ENCODE data around the gene MECR.
A peak's percentile ranks its signal among the peaks of the same experiment; 100 is the strongest.

Gene MECR, protein sequence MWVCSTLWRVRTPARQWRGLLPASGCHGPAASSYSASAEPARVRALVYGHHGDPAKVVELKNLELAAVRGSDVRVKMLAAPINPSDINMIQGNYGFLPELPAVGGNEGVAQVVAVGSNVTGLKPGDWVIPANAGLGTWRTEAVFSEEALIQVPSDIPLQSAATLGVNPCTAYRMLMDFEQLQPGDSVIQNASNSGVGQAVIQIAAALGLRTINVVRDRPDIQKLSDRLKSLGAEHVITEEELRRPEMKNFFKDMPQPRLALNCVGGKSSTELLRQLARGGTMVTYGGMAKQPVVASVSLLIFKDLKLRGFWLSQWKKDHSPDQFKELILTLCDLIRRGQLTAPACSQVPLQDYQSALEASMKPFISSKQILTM

DNA sequence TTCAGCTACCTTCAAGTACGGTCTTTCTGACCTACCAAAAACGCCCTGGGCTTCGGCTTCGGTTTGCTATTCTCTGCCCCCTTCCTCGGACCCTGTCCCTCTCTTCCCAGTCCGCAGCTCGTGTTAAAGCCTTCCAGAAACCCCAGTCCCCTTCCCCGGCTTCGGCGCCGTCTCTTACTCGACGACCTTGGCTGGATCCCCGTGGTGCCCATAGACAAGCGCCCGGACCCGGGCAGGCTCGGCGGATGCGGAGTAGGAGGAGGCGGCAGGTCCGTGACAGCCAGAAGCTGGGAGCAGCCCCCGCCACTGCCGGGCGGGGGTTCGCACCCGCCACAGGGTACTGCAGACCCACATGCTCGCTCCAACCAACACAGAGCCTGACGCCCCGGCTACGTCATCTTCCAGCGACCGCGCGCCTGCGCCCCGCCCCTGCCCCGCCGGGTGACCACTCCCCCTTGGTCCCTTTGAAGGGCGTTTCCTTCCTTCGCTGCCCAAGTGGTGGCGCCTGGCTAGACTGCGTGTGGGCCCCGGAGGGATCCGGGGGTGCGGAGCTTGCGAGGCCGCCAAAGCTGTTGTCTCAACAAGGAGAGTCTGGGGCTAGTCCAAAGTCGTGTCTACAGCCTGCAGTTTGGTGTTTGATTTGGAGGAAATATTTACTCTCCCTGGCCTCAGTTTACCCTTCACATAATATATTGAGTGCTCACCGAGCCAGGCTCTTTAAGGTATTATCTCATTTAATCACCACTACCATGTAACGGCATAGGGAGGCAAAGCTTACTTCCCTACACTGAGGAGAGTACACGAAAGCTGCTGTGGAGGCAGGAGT, at the start of gene MECR:
MECR (minus strand) TSS at position 382 of the 826 bp plus-strand sequence; CDS start at position 354, 28 bp downstream.
- DNase-seq: peak; percentile 87 to 90

DNA sequence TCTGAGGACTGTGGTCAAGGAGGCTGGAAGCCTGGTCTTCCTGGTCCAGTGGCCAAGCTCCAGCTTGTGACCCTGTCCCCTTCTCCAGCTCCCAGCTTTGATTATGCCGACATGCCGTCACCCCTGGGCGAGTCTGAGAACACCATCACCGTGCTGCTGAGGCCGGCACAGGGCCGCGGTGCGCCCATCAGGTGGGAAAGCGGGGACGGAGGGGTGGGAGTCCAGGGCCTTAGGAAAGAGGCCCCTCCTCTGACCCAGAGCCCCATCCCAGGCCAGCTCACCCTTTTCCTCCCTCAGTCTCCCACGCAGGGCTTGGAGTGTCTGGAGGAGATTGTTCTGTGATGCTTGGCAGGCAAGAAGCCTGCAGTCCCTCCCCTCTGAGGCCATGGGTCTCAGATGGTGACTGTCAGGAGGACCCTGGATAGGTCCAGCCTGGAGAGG, 49.2 kb upstream of the MECR start:
- no peak for DNase-seq

DNA sequence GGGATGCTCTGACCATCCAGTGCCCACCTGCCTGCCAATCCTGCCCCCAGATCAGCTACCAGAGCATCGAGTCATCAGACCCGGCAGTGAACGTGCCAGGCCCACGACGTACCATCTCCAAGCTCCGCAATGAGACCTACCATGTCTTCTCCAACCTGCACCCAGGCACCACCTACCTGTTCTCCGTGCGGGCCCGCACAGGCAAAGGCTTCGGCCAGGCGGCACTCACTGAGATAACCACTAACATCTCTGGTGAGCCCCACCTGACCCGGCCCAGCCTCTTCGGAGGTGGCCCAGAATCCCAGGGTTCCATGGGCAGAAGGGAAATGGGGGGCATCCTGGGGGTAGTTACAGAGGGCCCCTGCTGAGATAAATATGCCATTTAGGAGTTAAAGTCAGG, 48.7 kb upstream of the MECR start:
- DNase-seq: no peak

DNA sequence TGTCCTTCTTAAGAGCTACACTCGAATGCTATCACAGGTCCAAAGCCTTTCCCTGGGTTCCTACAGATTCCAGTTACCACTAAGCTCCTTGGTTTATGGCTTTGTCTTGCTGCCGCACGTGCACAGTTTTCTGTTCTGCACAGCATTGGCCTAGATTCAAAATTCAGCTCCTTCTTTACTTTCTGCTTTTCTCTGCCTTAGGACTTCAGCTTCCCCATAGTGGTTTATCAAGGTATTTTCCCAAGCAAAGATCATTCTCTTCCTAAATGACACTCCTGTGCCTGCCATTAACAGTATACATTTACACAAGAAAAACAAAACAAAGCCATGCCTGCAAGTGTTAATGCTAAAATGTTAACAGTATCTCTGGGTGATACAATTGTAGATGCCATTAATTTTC, 47.4 kb upstream of the MECR start:
- DNase-seq: no peak

DNA sequence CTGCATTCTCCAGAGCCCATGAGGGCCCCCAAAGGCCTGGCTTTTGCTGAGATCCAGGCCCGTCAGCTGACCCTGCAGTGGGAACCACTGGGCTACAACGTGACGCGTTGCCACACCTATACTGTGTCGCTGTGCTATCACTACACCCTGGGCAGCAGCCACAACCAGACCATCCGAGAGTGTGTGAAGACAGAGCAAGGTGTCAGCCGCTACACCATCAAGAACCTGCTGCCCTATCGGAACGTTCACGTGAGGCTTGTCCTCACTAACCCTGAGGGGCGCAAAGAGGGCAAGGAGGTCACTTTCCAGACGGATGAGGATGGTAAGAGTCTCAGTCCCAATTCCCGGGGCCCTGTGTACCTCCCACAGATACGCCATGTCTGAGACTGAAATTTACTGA, 44.7 kb upstream of the MECR start:
- DNase-seq: no peak

DNA sequence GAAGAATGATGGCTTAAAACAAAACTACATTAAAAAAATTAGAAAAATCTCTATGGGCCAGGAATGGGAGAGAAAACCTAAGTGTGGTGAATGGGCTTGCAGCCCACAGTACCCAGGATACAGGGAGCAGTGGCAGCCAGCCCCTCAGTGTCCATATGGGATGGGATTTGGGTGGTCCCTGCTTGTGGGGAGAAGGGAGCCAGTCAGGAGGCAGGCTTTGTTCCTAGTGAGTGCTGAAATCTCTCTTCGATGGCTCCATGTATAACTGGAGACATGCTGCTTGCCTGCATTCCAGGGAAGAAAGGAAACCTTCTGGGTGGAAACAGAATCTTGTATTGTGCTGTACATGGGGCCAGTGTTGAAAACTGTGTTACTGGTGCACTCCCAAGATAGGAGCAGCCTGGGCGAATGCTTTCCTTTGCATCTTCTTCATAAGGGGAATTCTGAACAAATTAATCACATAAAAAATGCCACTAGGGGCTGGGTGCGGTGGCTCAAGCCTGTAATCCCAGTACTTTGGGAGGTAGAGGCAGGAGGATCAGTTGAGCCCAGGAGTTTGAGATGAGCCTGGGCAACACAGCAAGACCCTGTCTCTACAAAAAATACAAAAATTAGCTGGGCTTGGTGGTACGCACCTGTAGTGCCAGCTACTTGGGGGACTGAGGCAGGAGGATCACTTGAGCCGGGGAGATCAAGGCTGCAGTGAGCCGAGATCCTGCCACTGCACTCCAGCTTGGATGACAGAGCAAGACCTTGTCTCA, 41.6 kb upstream of the MECR start:
- DNase-seq: no peak

DNA sequence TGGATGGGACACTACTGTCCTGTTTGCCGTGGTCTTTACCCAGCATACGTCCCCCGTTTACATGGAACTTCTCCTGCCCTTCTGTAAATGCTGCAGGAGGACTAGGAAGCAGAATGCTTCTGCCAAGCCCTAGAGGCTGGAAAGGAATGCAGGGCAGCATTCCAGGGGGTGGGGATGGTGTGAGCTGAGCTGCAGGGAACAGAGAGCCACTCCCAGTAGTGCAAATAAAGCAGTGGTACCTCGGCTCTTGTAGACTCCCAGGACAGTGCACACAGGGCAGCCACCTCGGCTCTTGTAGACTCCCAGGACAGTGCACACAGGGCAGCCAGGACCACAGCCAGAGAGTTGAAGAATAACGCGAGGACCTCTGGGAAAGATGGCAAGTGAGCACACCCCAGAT, 41.0 kb upstream of the MECR start:
- no peak for DNase-seq

DNA sequence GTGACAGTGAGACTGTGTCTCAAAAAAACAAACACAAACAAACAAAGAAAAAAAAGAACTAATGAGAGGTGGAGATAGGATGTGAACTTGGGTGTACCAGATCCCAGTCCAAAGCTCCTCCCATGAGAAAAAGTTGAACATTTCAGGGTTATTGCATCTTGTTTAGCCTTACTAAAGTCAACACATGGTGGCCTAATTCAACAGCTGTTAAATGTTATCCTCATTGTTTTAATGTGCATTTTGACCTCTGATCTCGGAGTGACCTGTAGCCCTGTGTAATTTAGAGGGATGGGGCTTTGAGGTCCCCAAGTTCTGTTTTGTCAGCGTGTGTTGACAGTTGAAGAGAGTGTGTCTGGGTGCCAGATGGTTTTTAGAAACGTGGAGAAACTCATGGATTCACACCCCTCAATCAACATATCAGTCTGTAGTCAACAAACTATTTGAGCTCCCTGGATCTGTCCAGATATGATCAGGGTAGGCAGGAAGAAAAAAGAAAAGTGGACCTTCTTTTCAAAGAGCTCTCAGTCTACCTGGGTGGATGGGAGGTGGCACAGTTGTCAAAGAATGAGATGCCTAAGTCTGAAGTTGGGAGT, 40.3 kb upstream of the MECR start:
- DNase-seq: no peak

DNA sequence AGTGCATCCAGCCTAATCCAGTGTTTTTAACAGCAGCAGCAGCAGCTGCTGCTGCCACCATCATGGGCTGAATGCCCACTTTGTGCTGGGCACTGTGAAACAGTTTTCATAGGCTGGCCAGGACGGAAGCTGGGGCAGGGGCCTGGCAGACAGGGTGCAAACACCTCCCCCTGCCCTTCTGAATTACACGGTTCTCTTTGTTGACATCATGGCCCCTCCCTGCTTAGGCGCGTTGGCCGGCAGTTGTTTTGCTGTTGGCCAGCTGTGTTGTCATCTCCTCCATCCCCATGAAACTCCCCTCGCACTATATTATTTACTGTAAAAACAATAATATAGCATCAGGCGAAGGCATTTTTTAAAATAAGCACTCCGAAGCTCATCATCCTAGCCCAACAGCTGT, 38.6 kb upstream of the MECR start:
- DNase-seq: no peak

DNA sequence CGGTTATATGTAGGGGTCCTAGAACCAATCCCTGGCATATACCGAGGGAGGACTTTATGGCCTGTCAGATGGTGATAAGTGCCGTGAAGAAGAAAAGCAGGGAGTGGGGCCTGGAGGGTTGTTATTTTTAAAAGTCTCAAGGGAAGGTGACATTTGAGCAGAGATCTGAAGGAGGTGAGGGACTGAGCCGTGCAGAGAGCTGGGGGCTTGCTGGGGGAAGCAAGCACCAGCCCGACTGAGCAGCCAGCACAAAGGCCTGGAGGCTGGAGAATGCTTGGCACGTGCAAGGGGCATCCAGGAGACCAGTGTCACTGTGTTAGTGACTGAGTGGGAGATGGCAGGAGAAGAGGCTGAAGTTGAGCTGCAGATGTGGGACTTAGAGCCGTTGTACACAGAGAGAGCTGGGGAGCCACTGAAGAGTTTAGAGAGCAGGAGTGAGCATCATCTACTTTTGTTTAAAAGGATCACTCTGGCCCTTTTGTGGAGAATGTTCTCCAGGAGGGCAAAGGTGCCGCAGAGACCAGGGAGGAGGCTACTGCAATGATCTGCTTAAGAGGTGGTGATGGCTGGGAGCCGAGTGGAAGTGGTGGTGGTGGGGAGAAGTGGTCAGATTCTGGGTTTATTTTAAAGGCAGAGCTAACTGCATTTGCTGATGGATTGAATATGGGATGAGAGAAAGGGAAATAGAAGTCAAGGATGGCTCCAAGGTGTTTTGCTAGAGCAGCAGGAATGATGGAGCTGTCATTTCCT, 36.8 kb upstream of the MECR start:
- no peak for DNase-seq

DNA sequence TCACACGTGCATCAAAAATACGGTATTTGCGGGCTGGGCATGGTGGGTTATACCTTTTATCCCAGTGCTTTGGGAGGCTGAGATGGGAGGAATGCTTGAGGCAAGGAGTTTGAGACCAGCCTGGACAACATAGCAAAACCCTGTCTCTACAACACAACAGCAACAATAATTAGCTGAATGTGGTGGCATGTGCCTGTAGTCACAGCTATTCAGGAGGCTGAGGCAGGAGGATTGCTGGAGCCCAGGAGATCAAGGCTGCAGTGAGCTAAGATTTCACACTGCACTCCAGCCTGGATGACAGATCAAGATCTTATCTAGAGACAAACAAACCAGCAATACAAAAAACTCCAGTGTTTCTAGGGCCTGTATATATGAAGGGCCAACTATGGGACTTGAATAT, 36.2 kb upstream of the MECR start:
- DNase-seq: no peak

DNA sequence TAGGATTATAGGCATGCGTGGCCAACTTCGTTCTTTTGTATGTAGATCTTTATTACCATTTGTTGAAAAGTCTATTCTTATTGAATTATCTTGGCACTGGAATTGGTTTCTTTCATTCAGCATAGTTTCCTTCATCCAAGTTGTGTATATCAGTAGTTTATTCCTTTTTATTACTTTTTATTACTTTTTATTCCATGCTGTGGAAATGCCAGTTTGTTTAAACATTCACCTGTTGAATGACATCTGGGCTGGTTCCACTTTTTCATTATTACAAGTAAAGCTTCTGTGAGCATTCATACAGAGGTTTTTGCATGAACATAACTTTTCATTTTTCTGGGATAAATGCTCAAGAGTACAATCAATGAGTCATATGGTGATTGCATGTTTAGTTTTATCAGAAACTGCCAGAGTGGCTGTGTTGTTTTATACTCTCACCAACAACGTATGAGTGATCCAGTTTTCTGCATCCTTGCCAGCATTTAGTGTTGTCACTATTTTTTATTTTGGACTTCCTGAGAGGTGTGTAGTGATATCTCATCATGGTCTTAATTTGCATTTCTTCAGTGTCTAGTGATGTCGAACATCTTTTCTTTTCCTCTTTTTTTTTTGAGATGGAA, 34.1 kb upstream of the MECR start:
- no peak for DNase-seq

DNA sequence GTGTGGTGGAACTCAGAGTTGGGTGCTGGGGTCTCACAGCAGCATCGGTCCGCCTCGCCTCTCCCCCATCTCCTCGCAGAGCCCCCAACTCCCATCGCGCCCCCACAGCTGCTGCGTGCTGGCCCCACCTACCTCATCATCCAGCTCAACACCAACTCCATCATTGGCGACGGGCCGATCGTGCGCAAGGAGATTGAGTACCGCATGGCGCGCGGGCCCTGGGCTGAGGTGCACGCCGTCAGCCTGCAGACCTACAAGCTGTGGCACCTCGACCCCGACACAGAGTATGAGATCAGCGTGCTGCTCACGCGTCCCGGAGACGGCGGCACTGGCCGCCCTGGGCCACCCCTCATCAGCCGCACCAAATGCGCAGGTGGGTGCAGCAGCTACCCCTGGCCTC, 29.8 kb upstream of the MECR start:
- DNase-seq: no peak

DNA sequence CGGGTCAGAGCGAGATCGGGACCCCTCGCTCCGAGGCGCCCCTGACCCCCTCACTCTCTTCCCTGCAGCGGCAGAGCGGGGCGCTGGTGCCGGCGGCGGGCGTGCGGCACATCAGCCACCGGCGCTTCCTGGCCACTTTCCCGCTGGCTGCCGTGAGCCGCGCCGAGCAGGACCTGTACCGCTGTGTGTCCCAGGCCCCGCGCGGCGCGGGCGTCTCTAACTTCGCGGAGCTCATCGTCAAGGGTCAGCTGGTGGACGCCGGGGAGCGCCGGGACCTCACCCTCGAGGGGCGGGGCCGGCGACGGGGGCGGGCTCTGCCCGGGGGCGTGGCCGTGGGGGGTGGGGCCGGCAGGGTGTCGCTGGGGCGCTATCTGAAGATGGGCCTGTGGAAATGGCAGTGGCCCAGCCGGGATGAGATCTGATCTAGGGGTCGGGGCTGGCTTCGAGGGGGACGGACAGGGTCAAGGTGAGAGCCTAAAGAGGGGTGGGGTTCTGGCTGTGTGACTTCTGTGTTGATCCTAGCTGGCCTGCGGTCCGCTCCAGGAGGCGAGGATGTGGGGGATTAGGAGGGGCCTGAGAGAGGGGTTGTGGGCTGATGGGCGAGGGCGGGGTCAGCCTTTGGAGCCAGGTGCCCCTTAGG, 29.2 kb upstream of the MECR start:
- no peak for DNase-seq

DNA sequence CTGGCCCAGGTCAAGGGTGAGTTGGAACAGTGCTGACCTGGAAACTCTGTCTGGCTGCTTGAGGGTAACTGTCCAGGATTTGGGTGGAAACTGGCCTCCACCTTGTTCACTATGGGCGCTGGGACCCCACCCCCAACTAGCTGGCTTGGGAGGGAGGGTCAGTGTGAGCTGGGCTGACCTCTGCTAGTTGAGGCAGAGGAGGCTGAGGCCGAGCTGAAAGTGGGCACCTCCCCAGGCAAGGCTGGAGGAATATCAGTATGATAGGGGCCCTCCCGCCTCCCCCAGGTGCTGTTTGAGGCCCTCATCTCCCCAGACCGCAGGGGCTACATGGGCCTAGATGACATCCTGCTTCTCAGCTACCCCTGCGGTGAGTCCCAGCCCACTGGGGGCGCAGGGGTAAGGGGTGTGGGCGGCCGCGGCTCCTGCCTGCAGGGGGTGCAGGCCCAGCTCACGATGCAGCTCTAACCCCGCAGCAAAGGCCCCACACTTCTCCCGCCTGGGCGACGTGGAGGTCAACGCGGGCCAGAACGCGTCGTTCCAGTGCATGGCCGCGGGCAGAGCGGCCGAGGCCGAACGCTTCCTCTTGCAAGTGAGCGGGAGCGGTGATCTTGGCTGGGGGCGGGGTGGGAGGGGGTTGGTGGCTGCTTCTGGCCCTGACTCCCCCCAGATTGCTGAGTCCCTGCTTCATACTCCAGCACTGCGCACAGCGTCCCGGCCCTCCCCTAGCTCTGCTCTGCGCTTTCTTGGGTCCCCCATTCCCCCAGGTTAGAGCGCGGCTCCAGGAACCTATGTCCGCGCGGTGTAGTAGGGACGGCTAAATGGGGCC, 28.5 kb upstream of the MECR start:
- no peak for DNase-seq

DNA sequence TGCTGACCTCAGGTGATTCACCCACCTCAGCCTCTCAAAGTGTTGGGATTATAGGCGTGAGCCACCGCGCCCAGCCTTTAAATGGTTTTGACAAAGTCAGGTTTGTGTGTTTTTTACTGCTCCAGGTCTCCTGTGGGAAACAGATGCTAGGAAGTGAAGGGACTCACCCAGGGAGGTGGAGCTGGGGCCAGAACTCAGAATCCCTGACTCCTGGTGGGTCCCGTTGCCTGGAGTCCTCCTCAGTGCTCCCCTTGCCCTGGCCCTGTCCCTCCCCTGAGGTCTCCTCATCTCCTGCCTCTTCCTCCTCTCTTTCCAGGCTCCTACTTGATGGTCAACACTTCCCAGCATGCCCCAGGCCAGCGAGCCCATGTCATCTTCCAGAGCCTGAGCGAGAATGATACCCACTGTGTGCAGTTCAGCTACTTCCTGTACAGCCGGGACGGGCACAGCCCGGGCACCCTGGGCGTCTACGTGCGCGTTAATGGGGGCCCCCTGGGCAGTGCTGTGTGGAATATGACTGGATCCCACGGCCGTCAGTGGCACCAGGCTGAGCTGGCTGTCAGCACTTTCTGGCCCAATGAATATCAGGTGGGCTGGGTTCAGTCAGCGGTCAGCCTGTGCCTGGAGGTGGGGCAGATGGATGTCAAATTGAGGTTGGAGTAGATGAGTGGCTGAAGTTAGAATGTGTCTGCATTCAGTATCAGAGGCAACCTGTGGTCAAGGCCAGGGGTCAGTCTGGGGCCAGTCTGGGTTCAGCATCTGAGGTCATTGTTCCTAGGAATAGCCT, 27.6 kb upstream of the MECR start:
- DNase-seq: no peak

DNA sequence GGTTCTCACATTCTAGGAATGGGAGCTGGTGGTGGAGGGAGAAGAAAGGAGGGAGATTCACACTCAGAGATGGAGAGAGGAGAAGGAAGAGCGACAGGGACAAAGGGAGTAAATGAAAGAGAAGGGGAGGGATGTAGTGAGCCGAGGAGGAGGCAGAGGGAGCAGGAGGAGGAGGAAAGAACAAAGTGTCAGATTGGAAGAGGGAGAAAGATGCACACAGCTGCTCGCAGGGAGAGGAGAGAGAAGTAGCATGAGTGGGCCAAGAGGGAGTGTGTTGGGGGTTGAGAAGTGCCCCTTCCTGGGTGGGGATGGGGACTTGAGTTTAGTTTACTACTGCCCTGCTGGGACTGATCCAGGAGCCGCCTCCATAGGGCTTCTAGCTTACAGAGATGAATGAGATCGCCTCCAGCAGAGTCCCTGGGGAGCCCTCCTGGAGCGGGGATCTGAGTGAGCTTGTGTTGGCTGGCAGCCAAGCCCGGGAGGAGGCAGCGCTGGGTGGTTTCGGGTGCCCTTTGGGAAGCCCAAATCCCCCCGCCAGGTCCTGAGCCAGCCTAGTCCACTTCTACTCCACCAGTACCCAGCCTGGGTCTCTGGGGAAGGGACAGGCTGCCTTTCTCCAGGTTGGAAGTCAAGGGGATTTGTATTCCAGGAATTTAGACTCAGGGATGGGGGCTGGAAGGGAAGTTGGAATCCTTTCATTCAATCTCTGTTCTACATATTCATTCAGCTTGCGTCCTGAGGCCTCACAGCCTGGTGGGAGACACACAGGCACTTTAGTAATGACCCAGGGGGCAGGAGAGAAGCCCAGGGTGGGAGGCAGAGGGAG, 26.5 kb upstream of the MECR start:
- DNase-seq: no peak

DNA sequence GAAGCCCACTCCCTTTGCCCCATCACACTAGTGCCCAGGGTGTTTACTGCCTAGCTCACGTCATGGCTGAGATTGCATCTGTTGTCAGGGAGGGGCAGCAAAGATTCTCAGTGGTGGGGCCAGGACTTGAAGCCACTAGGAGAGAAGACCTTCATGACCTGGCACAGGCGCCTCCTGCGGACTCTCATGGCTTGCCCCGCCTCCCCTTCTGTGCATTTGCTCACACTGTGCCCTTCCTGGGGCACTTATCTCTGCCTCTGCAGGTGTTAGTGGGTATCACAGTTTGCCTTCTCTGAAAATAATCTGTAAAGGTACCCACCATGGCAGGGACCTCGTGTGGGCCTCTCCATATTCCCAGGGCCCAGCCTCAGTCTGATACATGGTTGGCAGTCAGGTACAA, 25.7 kb upstream of the MECR start:
- DNase-seq: no peak

All from SHP77 (cell line).